ENCODE results near the gene DDN. TPM values are rescaled to one million over a fixed set of nuclear protein-coding genes. Genes with fewer than 3 reads are reported as not detected.

The DDN gene
- polyA plus RNA-seq, 6 donors from 2014 or later, result 0.12 to 0.52 (median 0.20) TPM; not detected in 1

GRCh38 chr12:48972213-48972951 is 26.8 kb downstream of the DDN start:
- no peak for ATAC-seq (ENCODE audit: low read depth in 2 of 2)
- peaks cover 54 to 74% (median 70%) of the 10 kb centered on the region in 3 donors for H3K27me3 Mint-ChIP-seq
- no peak for DNase-seq
- peaks cover 26 to 49% (median 40%) of the 10 kb centered on the region in 3 donors for H3K4me1 Mint-ChIP-seq
- peak overlapping the region in 5 of 8 donors; percentile 15 to 83 (median 60) for H3K4me3 Mint-ChIP-seq
- no peaks in the 10 kb centered on the region for H3K36me3 Mint-ChIP-seq
- H3K9me3 Mint-ChIP-seq, result no peaks in the 10 kb centered on the region
- H3K27ac Mint-ChIP-seq, result no peak overlapping the region

DNA sequence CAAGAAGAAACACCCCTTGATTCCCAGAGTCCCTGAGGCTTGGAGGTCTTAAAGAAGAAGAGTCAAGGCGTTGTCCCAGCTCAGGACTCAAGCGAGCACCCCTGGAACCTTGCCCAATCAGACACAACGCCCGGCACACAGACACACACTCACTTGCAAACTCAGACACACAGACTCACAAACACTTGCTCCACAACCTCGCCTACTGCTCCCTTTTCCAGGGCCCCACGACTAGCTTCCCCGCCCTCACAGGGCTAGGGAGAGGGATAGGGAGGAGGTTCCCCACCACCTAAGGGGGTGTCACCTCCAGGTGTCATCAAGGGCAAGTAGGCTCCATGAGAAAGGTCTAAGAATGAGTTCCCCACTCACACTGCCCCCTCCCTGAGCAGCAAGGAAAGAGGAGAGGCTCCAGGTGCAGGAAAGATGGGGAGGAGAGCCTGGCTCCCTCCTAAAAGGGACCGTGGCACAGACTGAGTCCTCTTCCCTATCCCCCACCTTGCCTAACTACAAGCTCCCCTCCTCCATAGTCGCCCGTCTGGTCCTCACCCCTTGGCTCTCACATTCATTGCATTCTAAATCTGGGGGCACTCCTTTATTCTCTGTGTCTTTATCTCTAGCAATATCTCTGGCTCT is 28.4 kb downstream of the DDN start:
- peak overlapping the region in 3 of 6 donors; percentile 24 to 81 (median 54) for H3K27ac Mint-ChIP-seq
- ATAC-seq (ENCODE audit: low read depth in 2 of 2), result no peak

GRCh38 chr12:48969833-48970701 is 29.1 kb downstream of the DDN start:
- Mint-ChIP-seq H3K27ac (peak overlapping the region in 2 of 6 donors; percentile 41 to 70), H3K9me3 (no peaks in the 10 kb centered on the region), H3K27me3 (peaks cover 32 to 58% (median 47%) of the 10 kb centered on the region in 3 donors), H3K36me3 (no peaks in the 10 kb centered on the region), H3K4me1 (peaks cover 27 to 57% (median 37%) of the 10 kb centered on the region in 3 donors), H3K4me3 (peak overlapping the region in 7 of 8 donors; percentile 56 to 90 (median 75))
- peak; percentile 75 to 77 for ATAC-seq (ENCODE audit: low read depth in 2 of 2)
- peak; percentile 42 for DNase-seq

More for the DNA sequence above, 28.4 kb downstream of the DDN start:
- Mint-ChIP-seq H3K4me1 (peaks cover 27 to 52% (median 37%) of the 10 kb centered on the region in 3 donors), H3K36me3 (no peaks in the 10 kb centered on the region), H3K4me3 (peak overlapping the region in 7 of 8 donors; percentile 57 to 90 (median 78)), H3K27me3 (peaks cover 39 to 60% (median 55%) of the 10 kb centered on the region in 3 donors), H3K9me3 (no peaks in the 10 kb centered on the region)
- DNase-seq, result no peak

DNA sequence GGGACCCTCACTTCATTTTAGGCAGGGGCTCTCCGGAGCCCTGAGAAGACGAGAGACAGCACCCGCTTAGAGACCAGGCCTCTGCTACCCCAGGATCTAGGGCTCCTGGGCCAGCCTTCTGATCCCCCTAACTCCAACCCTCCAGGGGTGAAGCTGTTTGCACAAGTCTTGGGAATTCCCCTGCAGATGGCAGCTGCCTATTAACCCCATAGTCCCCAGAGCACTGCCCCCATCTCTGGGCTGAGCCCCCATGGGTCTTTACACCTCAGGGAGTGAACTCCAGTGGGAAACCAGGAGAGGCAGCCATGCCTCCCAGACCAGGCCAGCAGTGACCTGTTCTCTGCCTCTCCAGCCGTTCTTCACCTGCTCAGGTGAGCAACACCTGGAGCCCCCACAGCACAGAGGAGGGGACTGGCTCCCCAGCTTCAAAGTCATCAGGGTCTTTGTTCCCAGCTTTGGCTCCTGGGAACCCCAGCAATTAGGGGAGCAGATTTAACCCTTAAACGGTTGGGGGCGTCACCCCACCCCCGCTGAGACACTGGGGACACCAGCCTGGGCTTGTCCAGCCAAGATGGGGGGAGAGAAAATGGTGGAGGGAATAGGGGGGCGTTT is 29.9 kb downstream of the DDN start:
- ATAC-seq (ENCODE audit: low read depth in 2 of 2) (peak; percentile 25 to 30), DNase-seq (no peak)
- no peaks in the 10 kb centered on the region for H3K36me3 Mint-ChIP-seq
- H3K4me3 Mint-ChIP-seq, result peak overlapping the region in 6 of 8 donors; percentile 25 to 78 (median 50)
- H3K9me3 Mint-ChIP-seq, result no peaks in the 10 kb centered on the region
- peak overlapping the region in 3 of 6 donors; percentile 38 to 70 (median 58) for H3K27ac Mint-ChIP-seq
- H3K4me1 Mint-ChIP-seq, result peaks cover 27 to 57% (median 37%) of the 10 kb centered on the region in 3 donors
- peaks cover 26 to 50% (median 39%) of the 10 kb centered on the region in 3 donors for H3K27me3 Mint-ChIP-seq

DNA sequence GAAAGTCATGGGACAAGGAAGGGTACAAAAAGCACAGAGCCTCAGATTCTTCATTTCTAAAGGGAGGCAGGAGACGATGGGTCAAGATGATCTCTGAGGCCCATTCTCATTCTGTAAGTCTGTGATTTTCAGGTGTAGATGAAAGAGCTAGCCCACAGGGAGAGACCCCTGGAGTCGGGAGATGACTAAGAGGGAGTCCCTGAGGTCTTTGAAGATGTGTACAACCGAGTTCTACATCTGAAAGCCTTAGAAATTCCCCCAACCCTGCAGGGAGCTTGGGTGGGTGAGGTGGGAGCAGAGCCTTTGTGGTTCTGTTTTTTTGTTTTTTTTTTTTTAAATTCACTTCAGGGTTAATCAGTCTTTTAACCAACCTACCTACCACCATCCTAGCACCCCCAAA is 30.7 kb downstream of the DDN start:
- no peak for DNase-seq
- H3K4me1 Mint-ChIP-seq, result peaks cover 27 to 52% (median 37%) of the 10 kb centered on the region in 3 donors
- no peak for ATAC-seq (ENCODE audit: low read depth in 2 of 2)
- H3K27ac Mint-ChIP-seq, result peak overlapping the region in 3 of 6 donors; percentile 44 to 58 (median 49)
- H3K4me3 Mint-ChIP-seq, result peak overlapping the region in 4 of 8 donors; percentile 16 to 75 (median 50)
- peaks cover 25 to 42% (median 31%) of the 10 kb centered on the region in 3 donors for H3K27me3 Mint-ChIP-seq
- no peaks in the 10 kb centered on the region for H3K9me3 Mint-ChIP-seq
- H3K36me3 Mint-ChIP-seq, result no peaks in the 10 kb centered on the region

DNA sequence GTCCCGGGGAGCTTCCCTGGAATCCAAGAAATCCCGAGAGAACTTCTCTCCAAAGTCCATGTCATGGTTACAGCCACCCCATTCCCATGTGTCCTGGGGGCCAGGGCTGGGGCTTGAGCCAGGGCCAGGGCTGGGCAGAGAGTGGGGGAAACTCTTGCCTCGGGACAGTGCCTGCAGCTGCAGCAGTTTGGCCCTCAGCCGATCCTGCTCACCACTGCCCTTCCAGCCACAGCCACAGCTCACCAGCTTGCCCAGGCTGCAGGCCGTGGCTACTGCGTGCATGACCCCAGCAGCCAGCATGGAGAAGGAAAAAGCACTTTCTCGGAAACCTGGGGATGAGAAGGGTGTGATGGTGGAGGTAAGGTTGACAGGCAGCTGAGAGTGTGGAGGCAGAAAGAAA is 31.2 kb downstream of the DDN start:
- H3K27ac Mint-ChIP-seq, result peak overlapping the region in 2 of 6 donors; percentile 49 to 58

GRCh38 chr12:48966177-48966895 is 32.8 kb downstream of the DDN start:
- no peak for DNase-seq
- Mint-ChIP-seq H3K36me3 (no peaks in the 10 kb centered on the region), H3K4me3 (peak overlapping the region in 1 of 8 donors; percentile 17), H3K9me3 (no peaks in the 10 kb centered on the region), H3K27ac (no peak overlapping the region), H3K4me1 (peaks cover 17 to 34% (median 29%) of the 10 kb centered on the region in 3 donors), H3K27me3 (peaks cover 8 to 21% (median 14%) of the 10 kb centered on the region in 3 donors)
- ATAC-seq (ENCODE audit: low read depth in 2 of 2), result no peak

More for the DNA sequence above, 31.2 kb downstream of the DDN start:
- Mint-ChIP-seq H3K9me3 (no peaks in the 10 kb centered on the region), H3K4me1 (peaks cover 27 to 50% (median 37%) of the 10 kb centered on the region in 3 donors), H3K36me3 (no peaks in the 10 kb centered on the region), H3K4me3 (peak overlapping the region in 2 of 8 donors; percentile 16 to 75), H3K27me3 (peaks cover 21 to 37% (median 26%) of the 10 kb centered on the region in 3 donors)
- ATAC-seq (ENCODE audit: low read depth in 2 of 2) (no peak), DNase-seq (no peak)

- DNase-seq (no peak), ATAC-seq (ENCODE audit: low read depth in 2 of 2) (no peak)
- H3K27me3 Mint-ChIP-seq, result peaks cover 4 to 18% (median 14%) of the 10 kb centered on the region in 3 donors
- peak overlapping the region in 1 of 6 donors; percentile 9 for H3K27ac Mint-ChIP-seq
- H3K4me1 Mint-ChIP-seq, result peaks cover 11 to 25% (median 20%) of the 10 kb centered on the region in 3 donors
- no peak overlapping the region for H3K4me3 Mint-ChIP-seq
- no peaks in the 10 kb centered on the region for H3K9me3 Mint-ChIP-seq
- H3K36me3 Mint-ChIP-seq, result no peaks in the 10 kb centered on the region
Measured at GRCh38 chr12:48965298-48965838, 33.8 kb downstream of the DDN start.

GRCh38 chr12:48961801-48962200 is 37.4 kb downstream of the DDN start:
- Mint-ChIP-seq H3K36me3 (no peaks in the 10 kb centered on the region), H3K9me3 (no peaks in the 10 kb centered on the region), H3K4me1 (peaks cover 18 to 27% (median 25%) of the 10 kb centered on the region in 3 donors), H3K27me3 (peaks cover 4 to 23% (median 14%) of the 10 kb centered on the region in 3 donors), H3K27ac (no peak overlapping the region), H3K4me3 (no peak overlapping the region)
- ATAC-seq (ENCODE audit: low read depth in 2 of 2) (no peak), DNase-seq (no peak)

DNA sequence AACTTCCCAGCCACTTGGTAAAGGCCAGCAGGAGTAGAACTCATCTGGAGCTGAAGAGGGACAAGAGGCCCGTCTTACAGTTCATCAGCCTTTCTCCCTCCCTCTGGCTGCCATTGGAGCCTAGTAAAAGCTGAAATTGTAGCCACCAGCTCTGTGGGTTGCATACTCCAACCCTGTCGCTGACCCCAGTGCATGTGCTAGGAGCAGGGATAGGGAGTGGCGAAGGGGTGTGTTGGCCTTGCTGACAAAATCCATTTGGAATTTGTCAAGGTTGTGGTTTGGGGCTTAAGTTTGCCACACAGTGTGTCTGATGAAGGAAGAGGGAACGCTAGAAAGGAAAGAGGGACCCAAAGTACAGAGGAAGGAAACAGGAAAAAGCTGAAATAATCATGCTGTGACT is 37.8 kb downstream of the DDN start:
- Mint-ChIP-seq H3K27me3 (peaks cover 4 to 23% (median 14%) of the 10 kb centered on the region in 3 donors), H3K4me3 (no peak overlapping the region), H3K27ac (no peak overlapping the region), H3K4me1 (peaks cover 22 to 27% (median 26%) of the 10 kb centered on the region in 3 donors), H3K36me3 (no peaks in the 10 kb centered on the region), H3K9me3 (no peaks in the 10 kb centered on the region)
- ATAC-seq (ENCODE audit: low read depth in 2 of 2), result no peak
- no peak for DNase-seq

- Mint-ChIP-seq H3K27ac (no peak overlapping the region), H3K36me3 (no peaks in the 10 kb centered on the region), H3K27me3 (peaks cover 4 to 23% (median 14%) of the 10 kb centered on the region in 3 donors), H3K9me3 (no peaks in the 10 kb centered on the region), H3K4me3 (no peak overlapping the region), H3K4me1 (peaks cover 25 to 30% (median 30%) of the 10 kb centered on the region in 3 donors)
- DNase-seq (no peak), ATAC-seq (ENCODE audit: low read depth in 2 of 2) (no peak)
Measured at GRCh38 chr12:48960834-48961233, 38.3 kb downstream of the DDN start.

GRCh38 chr12:48958049-48958388 is 41.2 kb downstream of the DDN start:
- Mint-ChIP-seq H3K36me3 (no peaks in the 10 kb centered on the region), H3K27me3 (peaks cover 4 to 16% (median 14%) of the 10 kb centered on the region in 3 donors), H3K4me3 (peak overlapping the region; percentile 94 to 99 (median 96)), H3K9me3 (no peaks in the 10 kb centered on the region), H3K27ac (peak overlapping the region in 5 of 6 donors; percentile 24 to 93 (median 89)), H3K4me1 (peaks cover 42 to 49% (median 45%) of the 10 kb centered on the region in 3 donors)
- ATAC-seq (ENCODE audit: low read depth in 2 of 2) (peak in 1 of 2 donors; percentile 31), DNase-seq (no peak)

Data from naive B cell (primary cell).